ENCODE measurements around the gene CEP128.

CEP128 gene

GRCh38 chr14:80664576-80664975 is 277.0 kb downstream of the CEP128 start:
- TF ChIP-seq GATA3 (IDR thresholded peaks at IDR 0.05; ENCODE audit: low read depth, low read length) (no peak), GATA2 (IDR thresholded peaks at IDR 0.05; ENCODE audit: low read depth, low read length) (no peak)

- TF ChIP-seq GATA2 (IDR thresholded peaks at IDR 0.05; ENCODE audit: low read depth, low read length) (no peak), GATA3 (IDR thresholded peaks at IDR 0.05; ENCODE audit: low read depth, low read length) (no peak)
Observed at GRCh38 chr14:80663541-80663940, 278.0 kb downstream of the CEP128 start.

GRCh38 chr14:80659783-80660182 is 281.8 kb downstream of the CEP128 start:
- no peak for TF ChIP-seq GATA2 (IDR thresholded peaks at IDR 0.05; ENCODE audit: low read depth, low read length)
- TF ChIP-seq GATA3 (IDR thresholded peaks at IDR 0.05; ENCODE audit: low read depth, low read length), result no peak

- TF ChIP-seq GATA2 (IDR thresholded peaks at IDR 0.05; ENCODE audit: low read depth, low read length) (no peak), GATA3 (IDR thresholded peaks at IDR 0.05; ENCODE audit: low read depth, low read length) (no peak)
Observed at GRCh38 chr14:80658733-80659132, 282.8 kb downstream of the CEP128 start.

- TF ChIP-seq GATA2 (IDR thresholded peaks at IDR 0.05; ENCODE audit: low read depth, low read length) (no peak), GATA3 (IDR thresholded peaks at IDR 0.05; ENCODE audit: low read depth, low read length) (no peak)
Observed at GRCh38 chr14:80658155-80658554, 283.4 kb downstream of the CEP128 start.

GRCh38 chr14:80653956-80654355 is 287.6 kb downstream of the CEP128 start:
- no peak for TF ChIP-seq GATA2 (IDR thresholded peaks at IDR 0.05; ENCODE audit: low read depth, low read length)

GRCh38 chr14:80645667-80646413 is 295.7 kb downstream of the CEP128 start:
- TF ChIP-seq GATA2 (IDR thresholded peaks at IDR 0.05; ENCODE audit: low read depth, low read length) (no peak), GATA3 (IDR thresholded peaks at IDR 0.05; ENCODE audit: low read depth, low read length) (no peak)

GRCh38 chr14:80644826-80645225 is 296.7 kb downstream of the CEP128 start:
- TF ChIP-seq GATA3 (IDR thresholded peaks at IDR 0.05; ENCODE audit: low read depth, low read length), result no peak
- no peak for TF ChIP-seq GATA2 (IDR thresholded peaks at IDR 0.05; ENCODE audit: low read depth, low read length)

GRCh38 chr14:80638620-80639515 is 302.7 kb downstream of the CEP128 start:
- no peak for TF ChIP-seq GATA3 (IDR thresholded peaks at IDR 0.05; ENCODE audit: low read depth, low read length)
- TF ChIP-seq GATA2 (IDR thresholded peaks at IDR 0.05; ENCODE audit: low read depth, low read length), result no peak

- TF ChIP-seq GATA3 (IDR thresholded peaks at IDR 0.05; ENCODE audit: low read depth, low read length), result no peak
- TF ChIP-seq GATA2 (IDR thresholded peaks at IDR 0.05; ENCODE audit: low read depth, low read length), result no peak
Observed at GRCh38 chr14:80637756-80638619, 303.6 kb downstream of the CEP128 start.

GRCh38 chr14:80636071-80636470 is 305.5 kb downstream of the CEP128 start:
- TF ChIP-seq GATA2 (IDR thresholded peaks at IDR 0.05; ENCODE audit: low read depth, low read length) (no peak), GATA3 (IDR thresholded peaks at IDR 0.05; ENCODE audit: low read depth, low read length) (no peak)

GRCh38 chr14:80634106-80634758 is 307.3 kb downstream of the CEP128 start:
- TF ChIP-seq GATA2 (IDR thresholded peaks at IDR 0.05; ENCODE audit: low read depth, low read length), result no peak
- TF ChIP-seq GATA3 (IDR thresholded peaks at IDR 0.05; ENCODE audit: low read depth, low read length), result no peak

- no peak for TF ChIP-seq GATA2 (IDR thresholded peaks at IDR 0.05; ENCODE audit: low read depth, low read length)
- TF ChIP-seq GATA3 (IDR thresholded peaks at IDR 0.05; ENCODE audit: low read depth, low read length), result no peak
Observed at GRCh38 chr14:80629606-80630005, 311.9 kb downstream of the CEP128 start.

All from SH-SY5Y (cell line).